ENCODE data around the gene BPIFB6.

DNA sequence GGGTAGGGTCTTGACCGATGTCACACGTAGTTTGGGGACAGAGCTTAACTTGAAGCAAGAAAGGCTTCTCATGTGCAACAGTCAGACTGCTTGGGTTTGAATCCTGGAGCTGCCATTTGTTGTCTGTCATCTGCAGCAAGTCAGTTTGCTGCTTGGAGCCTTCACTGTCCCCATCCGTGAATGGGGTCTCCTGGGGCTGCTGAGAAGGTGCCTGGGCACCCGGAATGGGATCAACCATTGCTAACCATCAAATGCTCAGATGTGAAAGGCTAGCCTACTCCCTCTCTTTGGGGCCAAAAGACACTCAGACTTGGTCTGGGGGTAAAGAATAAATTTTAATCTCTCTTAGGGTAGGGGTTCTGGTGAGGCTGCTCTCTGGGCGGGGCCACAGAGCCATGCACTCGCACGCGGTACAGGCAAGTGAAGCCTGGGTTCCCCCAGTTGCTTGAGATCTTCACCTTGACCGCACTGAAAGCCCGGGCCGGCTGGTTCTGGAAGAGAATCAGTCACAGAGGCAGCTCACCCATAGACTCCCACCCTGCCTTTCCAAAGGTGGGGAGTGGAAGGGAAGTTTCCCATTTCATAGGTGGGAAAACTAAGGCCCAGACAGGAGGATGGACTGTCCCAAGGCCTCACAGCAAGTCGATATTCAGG, 47.9 kb upstream of the BPIFB6 start:
- TF ChIP-seq CTCF (IDR thresholded peaks at IDR 0.05; ENCODE audit: low read depth, low read length, missing input control), result no peak
- no peak for TF ChIP-seq ATF3 (IDR thresholded peaks at IDR 0.05)
- no peak for TF ChIP-seq MAX (IDR thresholded peaks at IDR 0.05)
- TF ChIP-seq GABPA (IDR thresholded peaks at IDR 0.05 in 1 of 2, conservative IDR thresholded peaks at IDR 0.05 in 1 of 2), result no peak
- no peak for TF ChIP-seq EGR1 (IDR thresholded peaks at IDR 0.05; ENCODE audit: low read depth in 2 of 2)
- no peak for TF ChIP-seq FOXA1 (IDR thresholded peaks at IDR 0.05)
- TF ChIP-seq TAF1 (conservative IDR thresholded peaks at IDR 0.05), result no peak
- no peak for TF ChIP-seq YY1 (IDR thresholded peaks at IDR 0.05)
- no peak for TF ChIP-seq ZBTB33 (IDR thresholded peaks at IDR 0.05)
- no peak for TF ChIP-seq NR2F2 (IDR thresholded peaks at IDR 0.05)
- TF ChIP-seq REST (IDR thresholded peaks at IDR 0.05), result no peak
- TF ChIP-seq HNF4G (IDR thresholded peaks at IDR 0.05), result no peak
